ENCODE measurements around the gene CDH5. TPM values are rescaled to one million over a fixed set of nuclear protein-coding genes. Genes with fewer than 3 reads are reported as not detected.

CDH5 gene
- total RNA-seq, 1 experiment from 2014 or later: 0.28 TPM

DNA sequence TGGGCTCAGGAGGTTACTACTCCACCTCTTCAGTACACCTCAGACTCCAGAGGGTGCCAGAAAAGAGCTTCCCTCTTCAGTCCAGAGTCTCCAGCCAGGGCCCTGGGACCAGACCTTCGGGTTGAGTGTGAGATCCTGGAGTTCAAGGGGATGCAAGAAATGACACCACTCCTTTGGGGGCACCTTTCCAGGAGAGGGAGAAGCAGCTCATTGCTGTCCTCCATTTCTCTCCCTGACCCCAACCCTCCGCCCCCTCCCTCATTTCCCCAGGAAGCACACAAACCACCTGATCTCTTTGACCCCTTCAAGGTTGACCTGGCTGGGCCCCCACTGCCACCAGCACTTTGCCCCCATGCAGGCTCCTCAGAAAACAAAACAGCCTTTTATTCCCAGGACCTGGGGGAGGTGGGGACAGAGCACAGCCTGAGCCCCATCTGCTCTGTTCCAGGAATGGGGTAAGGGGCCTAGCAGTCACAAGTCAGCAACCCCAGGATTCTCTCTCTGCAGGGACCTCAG lies 21.4 kb downstream of the CDH5 start:
- TF ChIP-seq GABPB1 (CRISPR knock-in tag; IDR thresholded peaks at IDR 0.05): 0 out of 2 replicates have a peak, but pooled peaks have one; percentile 7
- TF ChIP-seq, protein P1, sequence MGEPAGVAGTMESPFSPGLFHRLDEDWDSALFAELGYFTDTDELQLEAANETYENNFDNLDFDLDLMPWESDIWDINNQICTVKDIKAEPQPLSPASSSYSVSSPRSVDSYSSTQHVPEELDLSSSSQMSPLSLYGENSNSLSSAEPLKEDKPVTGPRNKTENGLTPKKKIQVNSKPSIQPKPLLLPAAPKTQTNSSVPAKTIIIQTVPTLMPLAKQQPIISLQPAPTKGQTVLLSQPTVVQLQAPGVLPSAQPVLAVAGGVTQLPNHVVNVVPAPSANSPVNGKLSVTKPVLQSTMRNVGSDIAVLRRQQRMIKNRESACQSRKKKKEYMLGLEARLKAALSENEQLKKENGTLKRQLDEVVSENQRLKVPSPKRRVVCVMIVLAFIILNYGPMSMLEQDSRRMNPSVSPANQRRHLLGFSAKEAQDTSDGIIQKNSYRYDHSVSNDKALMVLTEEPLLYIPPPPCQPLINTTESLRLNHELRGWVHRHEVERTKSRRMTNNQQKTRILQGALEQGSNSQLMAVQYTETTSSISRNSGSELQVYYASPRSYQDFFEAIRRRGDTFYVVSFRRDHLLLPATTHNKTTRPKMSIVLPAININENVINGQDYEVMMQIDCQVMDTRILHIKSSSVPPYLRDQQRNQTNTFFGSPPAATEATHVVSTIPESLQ (CRISPR knock-in tag; IDR thresholded peaks at IDR 0.05): no peak
- no peaks in the 10 kb centered on the region for H3K9me3 Mint-ChIP-seq
- no peak overlapping the region for H3K4me3 Mint-ChIP-seq
- H3K36me3 Mint-ChIP-seq: no peaks in the 10 kb centered on the region
- POLR2A ChIA-PET: no interaction called here
- H3K4me1 Mint-ChIP-seq: peaks cover 7% of the 10 kb centered on the region
- ATAC-seq: no peak
- CTCF ChIA-PET: no interaction called here
- no peak for DNase-seq (ENCODE audit: low spot score)
- no peaks in the 10 kb centered on the region for H3K27me3 Mint-ChIP-seq (ENCODE audit: low read depth)
- H3K27ac Mint-ChIP-seq: no peak overlapping the region

DNA sequence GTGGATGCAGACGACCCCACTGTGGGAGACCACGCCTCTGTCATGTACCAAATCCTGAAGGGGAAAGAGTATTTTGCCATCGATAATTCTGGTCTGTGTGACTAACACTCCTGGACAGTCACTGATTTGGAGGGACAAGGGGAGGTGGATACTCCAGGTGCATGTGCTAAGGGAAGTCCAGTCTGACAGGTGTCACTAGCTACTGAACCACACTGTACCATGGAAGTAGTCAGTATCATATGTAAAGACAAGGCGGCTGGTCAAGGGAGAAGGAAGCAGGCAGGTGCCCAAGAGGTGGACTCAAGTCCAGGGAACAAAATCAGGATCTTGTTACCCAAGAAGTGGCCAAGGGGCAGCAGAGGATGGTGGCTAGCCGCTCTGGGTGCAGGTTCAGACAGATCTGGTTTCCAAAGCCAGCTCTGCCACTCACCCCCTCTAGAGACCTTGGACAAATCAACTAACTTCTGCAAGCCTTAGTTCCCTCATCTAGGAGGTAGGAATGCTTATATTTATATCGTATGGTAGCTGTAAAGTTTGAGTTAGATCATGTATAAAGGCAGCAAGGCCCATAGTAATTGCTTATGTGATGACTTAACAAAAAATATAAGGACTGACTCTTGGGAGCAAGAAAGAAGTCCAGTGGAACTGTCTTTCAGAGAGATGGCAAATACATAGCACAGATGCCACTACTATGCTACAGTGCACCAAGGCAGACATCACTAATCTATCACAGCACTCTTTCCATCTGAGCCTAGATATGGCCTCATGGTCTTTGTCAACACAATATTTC lies 22.1 kb downstream of the CDH5 start:
- 0 out of 2 replicates have a peak, but pooled peaks cover under 1% of the 10 kb centered on the region for H3K4me1 Mint-ChIP-seq
- POLR2A ChIA-PET: no interaction called here
- ATAC-seq (no peak), DNase-seq (ENCODE audit: low spot score) (no peak)
- H3K9me3 Mint-ChIP-seq: no peaks in the 10 kb centered on the region
- no peak overlapping the region; the same call in 1 of the 2 replicates for H3K27ac Mint-ChIP-seq
- no peaks in the 10 kb centered on the region for H3K27me3 Mint-ChIP-seq (ENCODE audit: low read depth)
- TF ChIP-seq, protein P2, sequence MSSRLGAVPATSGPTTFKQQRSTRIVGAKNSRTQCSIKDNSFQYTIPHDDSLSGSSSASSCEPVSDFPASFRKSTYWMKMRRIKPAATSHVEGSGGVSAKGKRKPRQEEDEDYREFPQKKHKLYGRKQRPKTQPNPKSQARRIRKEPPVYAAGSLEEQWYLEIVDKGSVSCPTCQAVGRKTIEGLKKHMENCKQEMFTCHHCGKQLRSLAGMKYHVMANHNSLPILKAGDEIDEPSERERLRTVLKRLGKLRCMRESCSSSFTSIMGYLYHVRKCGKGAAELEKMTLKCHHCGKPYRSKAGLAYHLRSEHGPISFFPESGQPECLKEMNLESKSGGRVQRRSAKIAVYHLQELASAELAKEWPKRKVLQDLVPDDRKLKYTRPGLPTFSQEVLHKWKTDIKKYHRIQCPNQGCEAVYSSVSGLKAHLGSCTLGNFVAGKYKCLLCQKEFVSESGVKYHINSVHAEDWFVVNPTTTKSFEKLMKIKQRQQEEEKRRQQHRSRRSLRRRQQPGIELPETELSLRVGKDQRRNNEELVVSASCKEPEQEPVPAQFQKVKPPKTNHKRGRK (CRISPR knock-in tag; IDR thresholded peaks at IDR 0.05; ENCODE audit: borderline replicate concordance): no peak
- TF ChIP-seq, protein P3, sequence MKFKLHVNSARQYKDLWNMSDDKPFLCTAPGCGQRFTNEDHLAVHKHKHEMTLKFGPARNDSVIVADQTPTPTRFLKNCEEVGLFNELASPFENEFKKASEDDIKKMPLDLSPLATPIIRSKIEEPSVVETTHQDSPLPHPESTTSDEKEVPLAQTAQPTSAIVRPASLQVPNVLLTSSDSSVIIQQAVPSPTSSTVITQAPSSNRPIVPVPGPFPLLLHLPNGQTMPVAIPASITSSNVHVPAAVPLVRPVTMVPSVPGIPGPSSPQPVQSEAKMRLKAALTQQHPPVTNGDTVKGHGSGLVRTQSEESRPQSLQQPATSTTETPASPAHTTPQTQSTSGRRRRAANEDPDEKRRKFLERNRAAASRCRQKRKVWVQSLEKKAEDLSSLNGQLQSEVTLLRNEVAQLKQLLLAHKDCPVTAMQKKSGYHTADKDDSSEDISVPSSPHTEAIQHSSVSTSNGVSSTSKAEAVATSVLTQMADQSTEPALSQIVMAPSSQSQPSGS (CRISPR knock-in tag; IDR thresholded peaks at IDR 0.05; ENCODE audit: borderline replicate concordance, low read depth): no peak
- TF ChIP-seq, protein P4, sequence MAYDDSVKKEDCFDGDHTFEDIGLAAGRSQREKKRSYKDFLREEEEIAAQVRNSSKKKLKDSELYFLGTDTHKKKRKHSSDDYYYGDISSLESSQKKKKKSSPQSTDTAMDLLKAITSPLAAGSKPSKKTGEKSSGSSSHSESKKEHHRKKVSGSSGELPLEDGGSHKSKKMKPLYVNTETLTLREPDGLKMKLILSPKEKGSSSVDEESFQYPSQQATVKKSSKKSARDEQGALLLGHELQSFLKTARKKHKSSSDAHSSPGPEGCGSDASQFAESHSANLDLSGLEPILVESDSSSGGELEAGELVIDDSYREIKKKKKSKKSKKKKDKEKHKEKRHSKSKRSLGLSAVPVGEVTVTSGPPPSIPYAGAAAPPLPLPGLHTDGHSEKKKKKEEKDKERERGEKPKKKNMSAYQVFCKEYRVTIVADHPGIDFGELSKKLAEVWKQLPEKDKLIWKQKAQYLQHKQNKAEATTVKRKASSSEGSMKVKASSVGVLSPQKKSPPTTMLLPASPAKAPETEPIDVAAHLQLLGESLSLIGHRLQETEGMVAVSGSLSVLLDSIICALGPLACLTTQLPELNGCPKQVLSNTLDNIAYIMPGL (CRISPR knock-in tag; IDR thresholded peaks at IDR 0.05): no peak
- TF ChIP-seq, protein P5, sequence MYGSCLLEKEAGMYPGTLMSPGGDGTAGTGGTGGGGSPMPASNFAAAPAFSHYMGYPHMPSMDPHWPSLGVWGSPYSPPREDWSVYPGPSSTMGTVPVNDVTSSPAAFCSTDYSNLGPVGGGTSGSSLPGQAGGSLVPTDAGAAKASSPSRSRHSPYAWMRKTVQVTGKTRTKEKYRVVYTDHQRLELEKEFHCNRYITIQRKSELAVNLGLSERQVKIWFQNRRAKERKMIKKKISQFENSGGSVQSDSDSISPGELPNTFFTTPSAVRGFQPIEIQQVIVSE (CRISPR knock-in tag; IDR thresholded peaks at IDR 0.05; ENCODE audit: borderline replicate concordance): no peak
- no peak for TF ChIP-seq RORB (CRISPR knock-in tag; IDR thresholded peaks at IDR 0.05)
- TF ChIP-seq, protein P6, sequence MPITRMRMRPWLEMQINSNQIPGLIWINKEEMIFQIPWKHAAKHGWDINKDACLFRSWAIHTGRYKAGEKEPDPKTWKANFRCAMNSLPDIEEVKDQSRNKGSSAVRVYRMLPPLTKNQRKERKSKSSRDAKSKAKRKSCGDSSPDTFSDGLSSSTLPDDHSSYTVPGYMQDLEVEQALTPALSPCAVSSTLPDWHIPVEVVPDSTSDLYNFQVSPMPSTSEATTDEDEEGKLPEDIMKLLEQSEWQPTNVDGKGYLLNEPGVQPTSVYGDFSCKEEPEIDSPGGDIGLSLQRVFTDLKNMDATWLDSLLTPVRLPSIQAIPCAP (CRISPR knock-in tag; IDR thresholded peaks at IDR 0.05): no peak
- TF ChIP-seq ESRRA (CRISPR knock-in tag; IDR thresholded peaks at IDR 0.05; ENCODE audit: borderline replicate concordance): no peak
- TF ChIP-seq, protein P7, sequence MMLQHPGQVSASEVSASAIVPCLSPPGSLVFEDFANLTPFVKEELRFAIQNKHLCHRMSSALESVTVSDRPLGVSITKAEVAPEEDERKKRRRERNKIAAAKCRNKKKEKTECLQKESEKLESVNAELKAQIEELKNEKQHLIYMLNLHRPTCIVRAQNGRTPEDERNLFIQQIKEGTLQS (CRISPR knock-in tag; conservative IDR thresholded peaks at IDR 0.05): no peak
- TF ChIP-seq, protein P8, sequence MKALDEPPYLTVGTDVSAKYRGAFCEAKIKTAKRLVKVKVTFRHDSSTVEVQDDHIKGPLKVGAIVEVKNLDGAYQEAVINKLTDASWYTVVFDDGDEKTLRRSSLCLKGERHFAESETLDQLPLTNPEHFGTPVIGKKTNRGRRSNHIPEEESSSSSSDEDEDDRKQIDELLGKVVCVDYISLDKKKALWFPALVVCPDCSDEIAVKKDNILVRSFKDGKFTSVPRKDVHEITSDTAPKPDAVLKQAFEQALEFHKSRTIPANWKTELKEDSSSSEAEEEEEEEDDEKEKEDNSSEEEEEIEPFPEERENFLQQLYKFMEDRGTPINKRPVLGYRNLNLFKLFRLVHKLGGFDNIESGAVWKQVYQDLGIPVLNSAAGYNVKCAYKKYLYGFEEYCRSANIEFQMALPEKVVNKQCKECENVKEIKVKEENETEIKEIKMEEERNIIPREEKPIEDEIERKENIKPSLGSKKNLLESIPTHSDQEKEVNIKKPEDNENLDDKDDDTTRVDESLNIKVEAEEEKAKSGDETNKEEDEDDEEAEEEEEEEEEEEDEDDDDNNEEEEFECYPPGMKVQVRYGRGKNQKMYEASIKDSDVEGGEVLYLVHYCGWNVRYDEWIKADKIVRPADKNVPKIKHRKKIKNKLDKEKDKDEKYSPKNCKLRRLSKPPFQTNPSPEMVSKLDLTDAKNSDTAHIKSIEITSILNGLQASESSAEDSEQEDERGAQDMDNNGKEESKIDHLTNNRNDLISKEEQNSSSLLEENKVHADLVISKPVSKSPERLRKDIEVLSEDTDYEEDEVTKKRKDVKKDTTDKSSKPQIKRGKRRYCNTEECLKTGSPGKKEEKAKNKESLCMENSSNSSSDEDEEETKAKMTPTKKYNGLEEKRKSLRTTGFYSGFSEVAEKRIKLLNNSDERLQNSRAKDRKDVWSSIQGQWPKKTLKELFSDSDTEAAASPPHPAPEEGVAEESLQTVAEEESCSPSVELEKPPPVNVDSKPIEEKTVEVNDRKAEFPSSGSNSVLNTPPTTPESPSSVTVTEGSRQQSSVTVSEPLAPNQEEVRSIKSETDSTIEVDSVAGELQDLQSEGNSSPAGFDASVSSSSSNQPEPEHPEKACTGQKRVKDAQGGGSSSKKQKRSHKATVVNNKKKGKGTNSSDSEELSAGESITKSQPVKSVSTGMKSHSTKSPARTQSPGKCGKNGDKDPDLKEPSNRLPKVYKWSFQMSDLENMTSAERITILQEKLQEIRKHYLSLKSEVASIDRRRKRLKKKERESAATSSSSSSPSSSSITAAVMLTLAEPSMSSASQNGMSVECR (CRISPR knock-in tag; IDR thresholded peaks at IDR 0.05; ENCODE audit: borderline replicate concordance): no peak
- TF ChIP-seq, protein P9, sequence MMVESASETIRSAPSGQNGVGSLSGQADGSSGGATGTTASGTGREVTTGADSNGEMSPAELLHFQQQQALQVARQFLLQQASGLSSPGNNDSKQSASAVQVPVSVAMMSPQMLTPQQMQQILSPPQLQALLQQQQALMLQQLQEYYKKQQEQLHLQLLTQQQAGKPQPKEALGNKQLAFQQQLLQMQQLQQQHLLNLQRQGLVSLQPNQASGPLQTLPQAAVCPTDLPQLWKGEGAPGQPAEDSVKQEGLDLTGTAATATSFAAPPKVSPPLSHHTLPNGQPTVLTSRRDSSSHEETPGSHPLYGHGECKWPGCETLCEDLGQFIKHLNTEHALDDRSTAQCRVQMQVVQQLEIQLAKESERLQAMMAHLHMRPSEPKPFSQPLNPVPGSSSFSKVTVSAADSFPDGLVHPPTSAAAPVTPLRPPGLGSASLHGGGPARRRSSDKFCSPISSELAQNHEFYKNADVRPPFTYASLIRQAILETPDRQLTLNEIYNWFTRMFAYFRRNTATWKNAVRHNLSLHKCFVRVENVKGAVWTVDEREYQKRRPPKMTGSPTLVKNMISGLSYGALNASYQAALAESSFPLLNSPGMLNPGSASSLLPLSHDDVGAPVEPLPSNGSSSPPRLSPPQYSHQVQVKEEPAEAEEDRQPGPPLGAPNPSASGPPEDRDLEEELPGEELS (CRISPR knock-in tag; IDR thresholded peaks at IDR 0.05): no peak
- TF ChIP-seq, protein P10, sequence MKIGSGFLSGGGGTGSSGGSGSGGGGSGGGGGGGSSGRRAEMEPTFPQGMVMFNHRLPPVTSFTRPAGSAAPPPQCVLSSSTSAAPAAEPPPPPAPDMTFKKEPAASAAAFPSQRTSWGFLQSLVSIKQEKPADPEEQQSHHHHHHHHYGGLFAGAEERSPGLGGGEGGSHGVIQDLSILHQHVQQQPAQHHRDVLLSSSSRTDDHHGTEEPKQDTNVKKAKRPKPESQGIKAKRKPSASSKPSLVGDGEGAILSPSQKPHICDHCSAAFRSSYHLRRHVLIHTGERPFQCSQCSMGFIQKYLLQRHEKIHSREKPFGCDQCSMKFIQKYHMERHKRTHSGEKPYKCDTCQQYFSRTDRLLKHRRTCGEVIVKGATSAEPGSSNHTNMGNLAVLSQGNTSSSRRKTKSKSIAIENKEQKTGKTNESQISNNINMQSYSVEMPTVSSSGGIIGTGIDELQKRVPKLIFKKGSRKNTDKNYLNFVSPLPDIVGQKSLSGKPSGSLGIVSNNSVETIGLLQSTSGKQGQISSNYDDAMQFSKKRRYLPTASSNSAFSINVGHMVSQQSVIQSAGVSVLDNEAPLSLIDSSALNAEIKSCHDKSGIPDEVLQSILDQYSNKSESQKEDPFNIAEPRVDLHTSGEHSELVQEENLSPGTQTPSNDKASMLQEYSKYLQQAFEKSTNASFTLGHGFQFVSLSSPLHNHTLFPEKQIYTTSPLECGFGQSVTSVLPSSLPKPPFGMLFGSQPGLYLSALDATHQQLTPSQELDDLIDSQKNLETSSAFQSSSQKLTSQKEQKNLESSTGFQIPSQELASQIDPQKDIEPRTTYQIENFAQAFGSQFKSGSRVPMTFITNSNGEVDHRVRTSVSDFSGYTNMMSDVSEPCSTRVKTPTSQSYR (CRISPR knock-in tag; IDR thresholded peaks at IDR 0.05): no peak
- H3K4me3 Mint-ChIP-seq: no peak overlapping the region
- CTCF ChIA-PET: no interaction called here
- no peaks in the 10 kb centered on the region for H3K36me3 Mint-ChIP-seq

Data from WTC11 (cell line).